Activated CD4-positive, alpha-beta T cell treated with anti-CD3 and anti-CD28 coated beads, Interleukin-2, Interleukin-4, amounts not matched to agents 100 ng/mL and 50 ng/mL, durations not matched to agents 16 hours and 8 hours (primary cell): ENCODE results near the gene MLLT1.

Source experiments
- DNase-seq: peaks from one replicate; pipeline ENCODE4 v3.0.0-alpha.2; 2020; ENCODE audit warnings: low spot score

MLLT1 gene

GRCh38 chr19:6209680-6210079 lies 70.1 kb downstream of the MLLT1 start:
- no peak for DNase-seq

GRCh38 chr19:6209233-6209632 lies 70.5 kb downstream of the MLLT1 start:
- DNase-seq: no peak

- DNase-seq: no peak
Observed at GRCh38 chr19:6204866-6205723, 74.7 kb downstream of the MLLT1 start.

GRCh38 chr19:6204212-6204611 lies 75.6 kb downstream of the MLLT1 start:
- no peak for DNase-seq

GRCh38 chr19:6199240-6199994 lies 80.4 kb downstream of the MLLT1 start:
- peak; percentile 99 for DNase-seq

- no peak for DNase-seq
Observed at GRCh38 chr19:6198896-6199239, 80.9 kb downstream of the MLLT1 start.

- no peak for DNase-seq
Observed at GRCh38 chr19:6196361-6196760, 83.4 kb downstream of the MLLT1 start.

GRCh38 chr19:6188811-6189210 lies 91.0 kb downstream of the MLLT1 start:
- no peak for DNase-seq

GRCh38 chr19:6187374-6187773 lies 92.4 kb downstream of the MLLT1 start:
- DNase-seq: no peak

- no peak for DNase-seq
Observed at GRCh38 chr19:6185835-6186834, 93.6 kb downstream of the MLLT1 start.

- no peak for DNase-seq
Observed at GRCh38 chr19:6185093-6185834, 94.5 kb downstream of the MLLT1 start.

- no peak for DNase-seq
Observed at GRCh38 chr19:6181119-6181518, 98.7 kb downstream of the MLLT1 start.

GRCh38 chr19:6173190-6173589 lies 106.6 kb downstream of the MLLT1 start:
- no peak for DNase-seq

- DNase-seq: no peak
Observed at GRCh38 chr19:6172074-6172863, 107.5 kb downstream of the MLLT1 start.

- no peak for DNase-seq
Observed at GRCh38 chr19:6167115-6167514, 112.7 kb downstream of the MLLT1 start.

- DNase-seq: no peak
Observed at GRCh38 chr19:6164906-6165531, 114.8 kb downstream of the MLLT1 start.

GRCh38 chr19:6161271-6161850 lies 118.4 kb downstream of the MLLT1 start:
- peak; percentile 62 for DNase-seq
